ENCODE data around the gene LRRC3C. TPM values are rescaled to one million over a fixed set of nuclear protein-coding genes. Genes with fewer than 3 reads are reported as not detected.

Gene LRRC3C
- total and polyA plus RNA-seq, 2 experiments from 2014 or later = not detected

DNA sequence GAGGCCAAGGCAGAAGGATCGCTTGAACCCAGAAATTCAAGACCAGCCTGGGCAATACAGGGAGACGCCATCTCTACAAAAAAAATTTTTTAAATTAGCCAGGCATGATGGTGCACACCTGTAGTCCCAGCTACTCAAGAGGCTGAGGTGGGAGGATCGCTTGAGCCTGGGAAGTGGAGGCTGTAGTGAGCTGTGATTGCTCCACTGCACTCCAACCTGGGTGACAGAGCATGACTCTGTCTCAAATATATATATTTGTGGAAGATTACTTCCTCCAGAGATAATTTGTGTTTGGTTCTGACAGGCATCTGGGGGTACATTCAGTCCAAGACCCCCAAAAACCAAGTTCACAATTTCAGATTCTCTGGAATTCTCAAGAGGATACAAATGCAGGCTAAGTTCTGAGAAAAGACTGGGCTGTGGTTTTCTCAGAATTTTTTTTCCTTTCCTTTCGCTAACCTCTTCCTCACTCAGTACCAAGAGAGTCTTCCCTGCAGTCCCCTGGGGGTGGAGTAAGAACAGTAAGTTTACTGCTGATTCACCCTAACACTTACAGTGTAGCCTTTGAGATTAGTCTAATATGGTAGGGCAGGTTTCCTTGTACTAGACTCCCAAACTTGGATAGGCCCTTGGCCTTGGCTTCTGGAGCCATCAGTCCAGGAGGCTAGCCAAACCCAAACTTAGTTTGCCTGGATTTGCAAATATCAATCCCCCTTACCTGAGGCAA is 24.2 kb upstream of the LRRC3C start:
- no peak for DNase-seq
- Histone ChIP-seq H3K9ac (no peak overlapping the region), H3K27ac (no peak overlapping the region), H3K36me3 (ENCODE audit: low read depth) (no peaks in the 10 kb centered on the region), H3K9me2 (ENCODE audit: insufficient read depth) (no peaks in the 10 kb centered on the region), H3K79me2 (ENCODE audit: insufficient read depth) (no peaks in the 10 kb centered on the region), H3K4me3 (no peak overlapping the region), H3K9me3 (ENCODE audit: low read depth) (no peaks in the 10 kb centered on the region), H3F3A (ENCODE audit: insufficient read depth) (no peaks in the 10 kb centered on the region), H4K20me1 (ENCODE audit: insufficient read depth) (no peaks in the 10 kb centered on the region), H3K4me2 (ENCODE audit: unreplicated experiment) (no peak overlapping the region), H3K4me1 (ENCODE audit: insufficient read depth) (no peaks in the 10 kb centered on the region), H3K27me3 (replicated peaks; ENCODE audit: insufficient read depth) (no peaks in the 10 kb centered on the region), H2AFZ (no peak overlapping the region)
- in situ Hi-C loops (cut with MboI) = no loop called here
- 92 to 99% methylated on average over 4 of the region's 4 CpGs for WGBS, 2 experiments (ENCODE audit: low coverage in 1 of 2, low lambda C conversion rate in 2 of 2, missing lambda C conversion rate in 2 of 2)
- TF ChIP-seq EZH2phosphoT487 (IDR thresholded peaks at IDR 0.05; ENCODE audit: insufficient read depth, low read depth) (no peak), EZH2 (IDR thresholded peaks at IDR 0.05; ENCODE audit: insufficient read depth, poor library complexity, severe bottlenecking) (no peak)

DNA sequence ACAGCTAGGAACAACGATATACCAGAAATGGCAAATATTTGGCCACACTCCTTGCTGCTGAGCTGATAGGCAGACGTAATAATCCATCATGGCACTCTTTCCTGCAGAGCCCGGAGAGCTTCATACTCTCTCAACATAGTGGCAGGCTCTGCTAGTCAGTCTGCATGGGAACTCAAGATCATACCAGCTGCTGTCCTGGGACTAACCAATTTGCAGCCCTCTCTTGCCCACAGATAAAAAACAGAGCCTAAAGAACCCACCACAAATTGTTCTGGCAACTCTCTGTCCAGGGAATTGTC is 22.6 kb upstream of the LRRC3C start:
- H2AFZ ChIP-seq = no peak overlapping the region
- H3K4me2 ChIP-seq (ENCODE audit: unreplicated experiment) = no peak overlapping the region
- no peaks in the 10 kb centered on the region for H3K36me3 ChIP-seq (ENCODE audit: low read depth)
- no peaks in the 10 kb centered on the region for H3F3A ChIP-seq (ENCODE audit: insufficient read depth)
- H3K27ac ChIP-seq = no peak overlapping the region
- in situ Hi-C loops (cut with MboI) = no loop called here
- no peaks in the 10 kb centered on the region for H3K27me3 ChIP-seq (replicated peaks; ENCODE audit: insufficient read depth)
- WGBS, 2 experiments (ENCODE audit: low coverage in 1 of 2, low lambda C conversion rate in 2 of 2, missing lambda C conversion rate in 2 of 2) = 60 to 65% methylated on average over 3 of the region's 3 CpGs
- no peaks in the 10 kb centered on the region for H3K9me3 ChIP-seq (ENCODE audit: low read depth)
- H3K4me3 ChIP-seq = no peak overlapping the region
- no peaks in the 10 kb centered on the region for H3K4me1 ChIP-seq (ENCODE audit: insufficient read depth)
- no peak for DNase-seq
- TF ChIP-seq EZH2 (IDR thresholded peaks at IDR 0.05; ENCODE audit: insufficient read depth, poor library complexity, severe bottlenecking) (no peak), EZH2phosphoT487 (IDR thresholded peaks at IDR 0.05; ENCODE audit: insufficient read depth, low read depth) (no peak)
- no peaks in the 10 kb centered on the region for H3K79me2 ChIP-seq (ENCODE audit: insufficient read depth)
- no peak overlapping the region for H3K9ac ChIP-seq
- H4K20me1 ChIP-seq (ENCODE audit: insufficient read depth) = no peaks in the 10 kb centered on the region
- no peaks in the 10 kb centered on the region for H3K9me2 ChIP-seq (ENCODE audit: insufficient read depth)

DNA sequence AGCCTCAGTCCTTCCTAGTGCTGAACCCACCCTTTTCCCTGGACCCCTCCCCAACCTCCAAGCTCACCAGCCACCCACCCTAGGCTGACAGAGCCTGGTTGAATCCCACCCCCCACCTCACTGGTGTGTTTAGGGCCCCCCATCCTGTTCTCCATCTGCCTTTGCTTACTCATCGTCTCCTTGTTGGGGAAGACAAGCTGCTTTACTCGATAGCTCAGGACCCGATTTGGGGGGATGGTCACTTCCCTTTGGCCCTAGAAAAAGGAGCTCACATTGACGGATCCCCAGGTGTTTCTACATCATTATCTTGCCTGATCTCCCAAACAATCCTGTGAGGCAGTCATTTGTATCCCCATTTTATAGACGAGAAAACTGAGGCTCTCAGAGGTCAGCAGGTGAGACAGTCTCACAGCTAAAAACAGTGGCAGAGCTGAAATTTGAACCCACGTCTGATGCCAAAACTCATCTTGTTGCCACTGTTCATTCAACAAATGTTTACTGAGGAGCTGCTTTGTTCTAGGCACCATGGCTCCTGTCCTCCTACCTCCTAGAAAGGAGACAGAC is 18.7 kb upstream of the LRRC3C start:
- Histone ChIP-seq H3K9ac (no peak overlapping the region), H3F3A (ENCODE audit: insufficient read depth) (no peaks in the 10 kb centered on the region), H3K4me3 (no peak overlapping the region), H2AFZ (no peak overlapping the region), H3K36me3 (ENCODE audit: low read depth) (no peaks in the 10 kb centered on the region), H3K9me3 (ENCODE audit: low read depth) (no peaks in the 10 kb centered on the region), H3K27me3 (replicated peaks; ENCODE audit: insufficient read depth) (no peaks in the 10 kb centered on the region), H3K79me2 (ENCODE audit: insufficient read depth) (no peaks in the 10 kb centered on the region), H3K9me2 (ENCODE audit: insufficient read depth) (no peaks in the 10 kb centered on the region), H4K20me1 (ENCODE audit: insufficient read depth) (no peaks in the 10 kb centered on the region), H3K4me2 (ENCODE audit: unreplicated experiment) (no peak overlapping the region), H3K4me1 (ENCODE audit: insufficient read depth) (no peaks in the 10 kb centered on the region), H3K27ac (no peak overlapping the region)
- in situ Hi-C loops (cut with MboI) = no loop called here
- 87 to 92% methylated on average over 6 of the region's 6 CpGs for WGBS, 2 experiments (ENCODE audit: low coverage in 1 of 2, low lambda C conversion rate in 2 of 2, missing lambda C conversion rate in 2 of 2)
- TF ChIP-seq EZH2 (IDR thresholded peaks at IDR 0.05; ENCODE audit: insufficient read depth, poor library complexity, severe bottlenecking) (no peak), EZH2phosphoT487 (IDR thresholded peaks at IDR 0.05; ENCODE audit: insufficient read depth, low read depth) (no peak)
- no peak for DNase-seq

GRCh38 chr17:39913989-39914388 is 13.5 kb upstream of the LRRC3C start:
- 94 to 96% methylated on average over 3 of the region's 3 CpGs for WGBS, 2 experiments (ENCODE audit: low coverage in 1 of 2, low lambda C conversion rate in 2 of 2, missing lambda C conversion rate in 2 of 2)
- in situ Hi-C loops (cut with MboI) = no loop called here

More at GRCh38 chr17:39913989-39914388, 13.5 kb upstream of the LRRC3C start:
- Histone ChIP-seq H3F3A (ENCODE audit: insufficient read depth) (no peaks in the 10 kb centered on the region), H3K36me3 (ENCODE audit: low read depth) (no peaks in the 10 kb centered on the region), H3K27me3 (replicated peaks; ENCODE audit: insufficient read depth) (no peaks in the 10 kb centered on the region), H2AFZ (no peak overlapping the region), H3K4me1 (ENCODE audit: insufficient read depth) (no peaks in the 10 kb centered on the region), H3K9me3 (ENCODE audit: low read depth) (no peaks in the 10 kb centered on the region), H3K27ac (no peak overlapping the region), H3K4me3 (no peak overlapping the region), H3K4me2 (ENCODE audit: unreplicated experiment) (no peak overlapping the region), H3K79me2 (ENCODE audit: insufficient read depth) (no peaks in the 10 kb centered on the region), H3K9me2 (ENCODE audit: insufficient read depth) (no peaks in the 10 kb centered on the region), H3K9ac (no peak overlapping the region), H4K20me1 (ENCODE audit: insufficient read depth) (no peaks in the 10 kb centered on the region)
- TF ChIP-seq EZH2 (IDR thresholded peaks at IDR 0.05; ENCODE audit: insufficient read depth, poor library complexity, severe bottlenecking) (no peak), EZH2phosphoT487 (IDR thresholded peaks at IDR 0.05; ENCODE audit: insufficient read depth, low read depth) (no peak)
- no peak for DNase-seq

Measured in GM23248 (cell line).